GM19452 (cell line): ENCODE results near the gene GASK1A.
A peak's percentile ranks its signal among the peaks of the same experiment; 100 is the strongest.
"Not testable (repeated sequence)": the region's sequence is repeated elsewhere in the genome, so short reads cannot be mapped to it uniquely, and the experiment has no call there.

Source experiments
- ATAC-seq: cut with Tn5 transposase; IDR thresholded peaks from one replicate; pipeline ENCODE4 v1.9.1; 2021; ENCODE audit not compliant: unreplicated experiment

GASK1A gene

DNA sequence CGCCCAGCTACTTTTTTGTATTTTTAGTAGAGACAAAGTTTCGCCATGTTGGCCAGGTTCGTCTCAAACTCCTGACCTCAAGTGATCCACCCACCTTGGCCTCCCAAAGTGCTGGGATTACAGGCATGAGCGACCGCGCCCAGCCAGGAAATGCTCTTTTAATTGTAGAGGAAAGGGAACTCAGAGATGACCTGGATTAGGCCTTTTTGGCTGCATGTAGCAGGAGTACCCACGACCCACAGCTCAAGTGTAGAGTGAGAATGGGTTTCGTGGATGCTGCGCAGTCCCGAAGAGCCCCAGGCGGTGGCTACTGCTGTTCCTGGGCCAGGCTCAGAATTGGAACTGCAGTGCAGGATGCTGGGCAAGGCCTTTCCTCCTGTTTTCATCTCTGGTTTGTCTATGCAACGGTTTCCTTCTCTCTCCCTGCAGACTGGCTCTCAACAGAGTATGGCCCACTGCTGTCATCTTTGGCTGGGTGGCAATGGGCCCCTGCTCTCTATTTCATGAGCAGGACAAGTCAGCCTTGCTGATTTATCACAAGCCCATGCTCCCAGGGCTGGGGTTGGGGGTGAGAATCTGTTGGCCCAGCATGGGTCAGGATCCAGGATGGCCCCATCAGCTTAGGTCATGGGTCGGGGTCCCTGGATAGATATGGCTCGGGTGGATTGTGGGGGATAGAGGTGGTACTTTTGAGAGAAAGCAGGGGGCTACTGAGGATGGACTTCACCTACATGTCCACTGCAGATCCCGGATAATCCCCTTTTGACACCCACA is 51.2 kb downstream of the GASK1A start:
- ATAC-seq = no peak

GRCh38 chr3:43031485-43031884 is 52.4 kb downstream of the GASK1A start:
- no peak for ATAC-seq

GRCh38 chr3:43031889-43032545 is 52.9 kb downstream of the GASK1A start:
- ATAC-seq = no peak

DNA sequence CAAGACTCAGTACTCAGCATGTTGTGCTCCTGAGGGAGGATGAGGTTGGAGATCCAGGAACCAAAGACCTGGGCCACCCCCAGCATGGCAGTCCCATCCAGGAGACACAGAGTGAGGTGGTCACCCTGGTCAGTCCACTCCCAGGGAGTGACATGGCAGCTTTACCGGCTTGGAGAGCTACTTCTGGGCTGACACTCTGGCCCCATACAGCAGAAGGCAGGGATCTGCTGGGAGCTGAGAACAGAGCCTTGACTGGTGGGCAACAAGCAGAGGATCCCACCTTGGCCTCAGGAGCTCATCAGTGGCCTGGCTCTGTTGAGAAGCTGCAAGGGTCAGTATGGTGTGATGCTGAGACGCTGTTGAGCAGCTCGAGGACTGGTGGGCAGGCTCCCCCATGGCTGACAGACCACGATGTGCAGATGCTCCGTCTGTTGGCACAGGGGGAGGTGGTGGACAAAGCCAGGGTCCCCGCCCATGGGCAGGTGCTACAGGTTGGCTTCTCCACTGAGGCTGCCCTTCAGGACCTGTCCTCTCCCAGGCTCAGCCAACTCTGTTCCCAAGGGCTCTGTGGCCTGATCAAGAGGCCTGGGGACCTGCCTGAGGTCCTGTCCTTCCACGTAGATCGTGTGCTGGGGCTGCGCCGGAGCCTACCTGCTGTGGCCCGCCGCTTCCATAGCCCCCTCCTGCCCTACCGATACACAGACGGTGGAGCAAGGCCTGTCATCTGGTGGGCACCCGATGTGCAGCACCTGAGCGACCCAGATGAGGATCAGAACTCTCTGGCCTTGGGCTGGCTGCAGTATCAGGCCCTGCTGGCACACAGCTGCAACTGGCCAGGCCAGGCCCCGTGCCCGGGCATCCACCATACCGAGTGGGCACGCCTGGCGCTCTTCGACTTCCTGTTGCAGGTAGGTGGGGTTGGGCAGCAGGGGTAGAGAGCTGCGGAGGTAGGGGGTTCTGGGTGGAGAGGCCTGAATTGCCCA is 53.8 kb downstream of the GASK1A start:
- ATAC-seq = no peak

DNA sequence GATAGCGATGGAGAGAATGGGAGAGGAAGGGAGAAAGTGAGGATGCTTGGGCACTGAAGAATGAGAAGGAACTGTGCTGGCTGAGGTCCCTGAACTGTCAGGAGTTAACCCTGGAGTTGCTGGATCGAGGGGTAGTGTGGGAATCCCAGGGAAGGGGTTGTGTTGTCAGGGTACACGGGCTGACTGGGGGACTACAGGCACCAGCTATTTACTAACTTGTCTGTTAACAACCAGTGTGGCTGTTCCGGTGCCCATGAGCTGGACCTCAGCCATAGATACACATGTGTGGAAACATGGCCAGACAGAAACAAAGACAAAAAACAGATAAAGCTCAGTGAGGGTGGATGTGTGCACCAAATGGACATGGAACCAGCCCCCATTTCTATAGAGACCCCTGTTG is 55.1 kb downstream of the GASK1A start:
- ATAC-seq = no peak

- ATAC-seq = no peak
Observed at GRCh38 chr3:43034911-43035310, 55.8 kb downstream of the GASK1A start.

DNA sequence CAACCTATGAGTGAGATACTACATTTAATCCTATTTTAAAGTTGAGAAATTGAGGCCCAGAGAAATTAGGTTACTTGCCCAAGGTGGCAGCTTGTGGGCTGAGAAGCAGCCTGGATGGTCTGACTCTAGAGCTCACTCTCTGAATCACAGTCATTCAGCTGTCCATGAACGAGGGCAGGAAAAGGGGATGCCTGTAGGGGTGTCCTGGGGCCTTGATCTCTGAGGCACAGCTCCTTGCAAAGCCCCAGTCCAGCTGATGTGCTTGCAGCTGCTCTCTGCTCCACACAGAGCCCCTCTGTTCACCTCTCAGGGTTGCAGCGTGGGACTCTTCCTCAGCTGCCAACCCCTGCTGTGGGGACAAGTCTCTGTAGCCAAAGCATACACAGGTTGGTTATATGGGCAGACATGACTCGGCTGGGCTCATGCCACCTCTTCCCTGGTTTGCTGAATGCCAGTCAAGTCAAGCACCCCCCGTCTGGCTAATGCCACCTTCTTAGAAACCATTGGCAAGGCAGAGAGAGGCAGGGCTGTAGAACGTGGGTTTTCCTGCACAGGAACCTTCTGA is 56.8 kb downstream of the GASK1A start:
- no peak for ATAC-seq

DNA sequence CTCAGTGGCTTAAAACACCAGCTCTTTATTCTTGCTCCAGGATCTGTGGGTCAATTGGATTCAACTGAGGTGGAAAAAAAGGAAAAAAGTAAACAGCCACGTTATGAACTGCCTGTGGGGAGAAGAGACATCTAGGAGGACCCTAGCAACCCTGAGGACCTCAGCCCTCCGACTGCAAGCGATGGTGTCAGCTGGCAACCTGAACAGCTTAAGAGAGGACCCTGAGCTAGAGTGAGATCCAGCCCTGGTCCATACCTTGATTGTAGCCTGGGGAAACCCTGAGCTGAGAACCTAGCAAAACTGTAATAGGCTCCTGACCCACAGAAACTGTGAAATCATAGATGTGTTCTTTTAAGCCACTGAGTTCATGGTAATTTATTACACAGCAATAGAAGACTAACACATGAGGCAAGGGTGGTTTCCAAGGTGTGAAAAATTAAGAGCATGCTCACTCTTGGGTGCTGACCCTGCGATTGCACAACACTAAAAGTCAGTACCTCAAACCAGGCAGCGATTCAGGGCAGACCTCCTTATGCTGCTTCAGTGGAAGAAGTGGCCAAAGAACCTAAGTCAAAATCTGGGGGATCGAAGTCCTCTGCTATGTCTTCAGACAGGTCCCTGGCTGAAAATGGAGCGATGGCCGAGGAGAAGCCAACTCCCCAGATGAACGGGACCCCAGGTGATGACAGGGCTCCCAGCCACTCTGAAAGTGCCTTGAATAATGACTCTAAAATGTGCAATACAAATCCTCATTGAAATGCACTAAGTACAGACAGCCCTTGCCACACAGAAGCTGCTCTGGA is 57.7 kb downstream of the GASK1A start:
- ATAC-seq = no peak

- ATAC-seq = peak; percentile 52
Observed at GRCh38 chr3:43038010-43038409, 58.9 kb downstream of the GASK1A start.

GRCh38 chr3:43041517-43041916 is 62.4 kb downstream of the GASK1A start:
- no peak for ATAC-seq

DNA sequence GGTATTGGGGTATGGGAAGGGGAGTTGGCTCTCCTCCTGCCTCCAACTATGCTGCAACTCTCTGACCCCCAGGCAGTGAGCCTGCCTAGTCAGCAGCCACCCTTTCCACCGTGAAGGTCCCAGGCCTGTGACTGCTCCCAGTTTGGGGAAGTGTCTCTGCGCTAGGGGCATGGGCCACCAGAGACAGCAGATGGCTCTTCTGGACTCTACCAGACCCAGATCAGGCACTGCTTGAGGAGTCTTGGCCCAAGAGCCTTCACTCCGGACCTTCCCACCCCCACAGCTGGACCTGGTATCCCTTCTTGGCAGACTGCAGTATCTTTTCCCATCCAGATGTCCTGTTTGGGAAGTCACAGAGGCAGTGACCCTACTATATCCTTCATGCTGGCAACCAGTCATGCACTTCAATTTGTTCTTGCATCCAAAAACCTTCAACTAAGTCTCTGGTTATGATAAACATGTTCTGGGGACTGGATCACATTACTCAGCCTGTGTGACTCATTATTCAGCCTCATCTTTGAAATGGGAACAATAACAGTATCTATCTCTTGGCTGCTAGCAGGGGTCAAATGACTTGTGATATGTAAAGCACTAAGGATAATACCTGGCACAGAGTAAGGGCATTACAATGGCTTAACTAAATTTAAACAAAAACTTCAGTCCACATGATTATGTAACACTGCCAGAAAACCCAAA is 64.1 kb downstream of the GASK1A start:
- ATAC-seq = no peak

GRCh38 chr3:43043793-43044192 is 64.7 kb downstream of the GASK1A start:
- no peak for ATAC-seq

- not testable (repeated sequence) for ATAC-seq
Observed at GRCh38 chr3:43045079-43045478, 66.0 kb downstream of the GASK1A start.

DNA sequence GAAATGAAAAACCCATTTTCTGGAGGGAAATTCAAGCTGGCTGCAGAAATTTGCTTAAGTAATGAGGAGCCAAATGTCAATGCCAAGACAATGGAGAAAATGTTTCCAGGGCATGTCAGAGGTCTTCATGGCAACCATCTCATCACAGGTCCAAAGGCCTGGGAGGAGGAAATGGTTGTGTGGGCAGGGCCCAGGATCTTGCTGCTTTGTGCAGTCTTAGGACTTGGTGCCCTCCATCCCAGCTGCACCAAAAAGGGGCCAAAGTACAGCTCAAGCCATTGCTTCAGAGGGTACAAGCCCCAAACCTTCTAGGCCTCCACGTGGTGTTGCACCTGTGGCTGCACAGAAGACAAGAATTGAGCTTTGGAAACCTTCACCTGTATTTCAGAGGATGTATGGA is 67.5 kb downstream of the GASK1A start:
- ATAC-seq = no peak

- ATAC-seq = no peak
Observed at GRCh38 chr3:43048470-43048869, 69.4 kb downstream of the GASK1A start.

GRCh38 chr3:43053291-43053690 is 74.2 kb downstream of the GASK1A start:
- ATAC-seq = no peak

DNA sequence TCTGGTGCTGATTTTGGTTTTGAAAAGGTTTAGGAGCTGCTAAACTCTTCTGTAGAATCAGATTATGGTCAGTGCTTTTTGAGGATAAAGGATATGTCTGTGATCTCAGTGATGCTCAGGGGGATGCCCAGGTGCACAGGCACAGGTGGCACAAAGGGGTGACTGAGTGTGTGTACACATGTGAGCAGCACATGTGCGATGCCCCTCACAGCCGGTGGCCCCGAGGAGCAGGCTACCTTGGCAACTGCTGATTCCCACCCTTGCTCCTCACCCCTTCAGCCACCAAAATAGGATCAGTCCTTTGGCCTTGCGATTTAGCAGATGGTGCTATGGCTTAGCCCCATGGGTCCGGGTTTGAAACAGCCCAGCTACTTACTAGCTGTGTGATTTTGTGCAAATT is 75.6 kb downstream of the GASK1A start:
- ATAC-seq = no peak

DNA sequence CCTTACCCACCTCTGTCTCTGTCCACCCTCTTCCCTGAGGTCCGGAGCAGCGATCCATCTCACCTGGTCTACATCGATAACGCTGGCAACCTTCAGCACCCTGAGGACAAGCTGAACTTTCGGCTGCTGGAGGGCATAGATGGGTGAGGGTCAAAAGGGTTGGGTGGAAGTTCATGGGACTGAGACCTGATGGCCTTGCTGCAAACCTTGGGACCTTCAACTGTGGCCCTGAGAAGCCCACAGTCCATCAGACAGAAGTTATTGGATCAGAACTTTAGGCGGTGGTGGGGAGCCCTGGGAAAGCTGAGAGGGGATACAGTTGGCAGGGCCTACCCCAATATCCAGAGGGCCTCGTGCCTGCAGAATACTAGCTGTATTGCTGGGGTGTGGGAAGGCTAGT is 76.3 kb downstream of the GASK1A start:
- no peak for ATAC-seq

- no peak for ATAC-seq
Observed at GRCh38 chr3:43055806-43056770, 77.0 kb downstream of the GASK1A start.
